Measurements from ENCODE around the gene KRTAP19-3. TPM values are rescaled to one million over a fixed set of nuclear protein-coding genes. Genes with fewer than 3 reads are reported as not detected.

Gene KRTAP19-3
- total and polyA plus RNA-seq, 12 donors = not detected

- Histone ChIP-seq H3K27me3 (no peaks in the 10 kb centered on the region), H3K27ac (no peak within 1 kb of the TSS), H3K9me3 (replicated peaks in 1 of 3) (no peaks in the 10 kb centered on the region), H3K36me3 (replicated peaks in 1 of 2) (no peaks in the 10 kb centered on the region), H3K4me1 (replicated peaks in 1 of 2) (no peaks in the 10 kb centered on the region), H3K4me3 (no peak within 1 kb of the TSS)
- intact Hi-C loops (cut with DNase I) = no loop called here
- no peak for TF ChIP-seq CTCF (IDR thresholded peaks at IDR 0.05)
- TF ChIP-seq POLR2A (IDR thresholded peaks at IDR 0.05) = no peak
- DNase-seq = no peak
- WGBS, 4 donors = 78 to 85% (median 83%) methylated on average over 4 to 7 of the region's 7 CpGs
These were observed 11.7 kb downstream of the KRTAP19-3 start, which contains the start of gene KRTAP19-1 for GRCh38 chr21:30480145-30480544. Gene KRTAP19-1 (minus strand): TSS chr21:30480367. CDS start chr21:30480317, 50 bp downstream.

- no peaks in the 10 kb centered on the region for H3K36me3 ChIP-seq (replicated peaks in 1 of 2)
- H3K27me3 ChIP-seq = no peaks in the 10 kb centered on the region
- H3K4me1 ChIP-seq (replicated peaks in 1 of 2) = no peaks in the 10 kb centered on the region
- WGBS, 4 donors = 59 to 69% (median 66%) methylated on average over 4 of the region's 4 CpGs
- no peak overlapping the region for H3K4me3 ChIP-seq
- intact Hi-C loops (cut with DNase I) = no loop called here
- H3K27ac ChIP-seq = no peak overlapping the region
- no peak for DNase-seq
- TF ChIP-seq CTCF (IDR thresholded peaks at IDR 0.05) (no peak), POLR2A (IDR thresholded peaks at IDR 0.05) (no peak)
- H3K9me3 ChIP-seq (replicated peaks in 1 of 3) = no peaks in the 10 kb centered on the region
These were observed 12.6 kb downstream of the KRTAP19-3 start for GRCh38 chr21:30479259-30479658.

- Histone ChIP-seq H3K9me3 (replicated peaks in 1 of 3) (no peaks in the 10 kb centered on the region), H3K4me3 (no peak overlapping the region), H3K4me1 (replicated peaks in 1 of 2) (no peaks in the 10 kb centered on the region), H3K27ac (no peak overlapping the region), H3K27me3 (no peaks in the 10 kb centered on the region), H3K36me3 (replicated peaks in 1 of 2) (no peaks in the 10 kb centered on the region)
- DNase-seq = no peak
- WGBS, 4 donors = 25 to 40% (median 27%) methylated on average over 3 of the region's 3 CpGs
- intact Hi-C loops (cut with DNase I) = no loop called here
- TF ChIP-seq POLR2A (IDR thresholded peaks at IDR 0.05) (no peak), CTCF (IDR thresholded peaks at IDR 0.05) (no peak)
These were observed 13.8 kb downstream of the KRTAP19-3 start for GRCh38 chr21:30478004-30478403.

- intact Hi-C loops (cut with DNase I) = no loop called here
- TF ChIP-seq POLR2A (IDR thresholded peaks at IDR 0.05) (no peak), CTCF (IDR thresholded peaks at IDR 0.05) (no peak)
These were observed 22.7 kb downstream of the KRTAP19-3 start for GRCh38 chr21:30468900-30469714.

More at GRCh38 chr21:30468900-30469714, 22.7 kb downstream of the KRTAP19-3 start:
- H3K27ac ChIP-seq = no peak overlapping the region
- H3K9me3 ChIP-seq (replicated peaks in 1 of 3) = no peaks in the 10 kb centered on the region
- DNase-seq = no peak
- no peaks in the 10 kb centered on the region for H3K27me3 ChIP-seq
- 34 to 57% (median 42%) methylated on average over 6 of the region's 6 CpGs for WGBS, 4 donors
- no peaks in the 10 kb centered on the region for H3K4me1 ChIP-seq (replicated peaks in 1 of 2)
- no peak overlapping the region for H3K4me3 ChIP-seq
- H3K36me3 ChIP-seq (replicated peaks in 1 of 2) = no peaks in the 10 kb centered on the region

Data from adrenal gland (tissue), 12 donors.